HG02943 (cell line): Measurements from ENCODE around the gene CPSF3.
"Not testable (repeated sequence)": the region's sequence is repeated elsewhere in the genome, so short reads cannot be mapped to it uniquely, and the experiment has no call there.

Experiments
- ATAC-seq: cut with Tn5 transposase; IDR thresholded peaks from one replicate; pipeline ENCODE4 v1.9.1; 2021; ENCODE audit warnings: mild to moderate bottlenecking, low read depth, moderate library complexity; ENCODE audit not compliant: unreplicated experiment

CPSF3 gene

GRCh38 chr2:9392898-9393765, 30.3 kb upstream of the CPSF3 start:
- no peak for ATAC-seq

GRCh38 chr2:9394816-9395215, 28.6 kb upstream of the CPSF3 start:
- no peak for ATAC-seq

- ATAC-seq, result no peak
These were observed 26.3 kb upstream of the CPSF3 start for GRCh38 chr2:9397201-9397600.

- not testable (repeated sequence) for ATAC-seq
These were observed 25.2 kb upstream of the CPSF3 start for GRCh38 chr2:9398251-9398650.

DNA sequence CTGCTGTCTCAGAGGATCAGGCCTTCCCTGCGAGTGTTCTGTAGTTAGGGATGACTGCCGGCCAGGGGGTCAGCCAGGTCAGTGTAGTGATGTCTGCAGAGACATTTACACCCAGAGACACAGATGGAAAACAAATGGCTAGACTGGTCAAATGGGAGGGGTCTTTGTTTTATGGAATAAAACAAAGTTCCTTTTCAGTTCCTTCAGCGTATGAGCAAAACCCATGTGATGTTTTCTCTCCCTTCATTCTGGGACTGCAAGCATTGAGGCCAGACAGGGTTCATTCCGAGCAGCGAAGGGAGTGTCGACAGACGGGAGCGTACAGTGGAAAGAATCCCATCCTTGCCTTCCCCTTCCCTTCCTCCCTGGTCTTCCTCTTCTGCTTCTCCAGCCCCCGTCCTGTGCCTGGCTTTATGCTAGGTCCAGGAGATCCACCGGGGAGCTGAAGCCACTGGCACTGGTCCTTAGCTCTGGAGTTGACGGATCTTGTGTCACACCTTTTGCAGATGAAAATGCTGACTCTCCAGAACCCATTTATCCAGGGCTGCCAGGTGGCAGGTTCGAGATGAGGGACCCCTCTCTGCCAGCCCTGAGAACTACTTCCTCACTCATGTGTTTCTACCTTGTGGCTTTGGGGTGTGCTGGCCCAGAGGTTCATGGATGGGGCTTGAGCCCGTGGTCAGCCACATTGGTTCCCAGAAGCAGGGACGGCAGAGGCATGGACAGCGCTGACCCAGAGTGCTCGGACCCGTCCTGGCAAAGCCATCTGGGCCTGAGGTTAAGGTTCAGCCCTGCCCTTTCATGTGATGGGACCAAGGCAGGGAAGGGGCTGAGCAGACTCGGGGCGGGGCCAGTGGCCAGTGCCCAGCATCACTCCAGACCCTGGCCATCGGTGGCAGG, 24.3 kb upstream of the CPSF3 start:
- no peak for ATAC-seq

GRCh38 chr2:9400268-9401058, 23.0 kb upstream of the CPSF3 start:
- no peak for ATAC-seq

- ATAC-seq, result no peak
These were observed 22.4 kb upstream of the CPSF3 start for GRCh38 chr2:9401059-9401547.

DNA sequence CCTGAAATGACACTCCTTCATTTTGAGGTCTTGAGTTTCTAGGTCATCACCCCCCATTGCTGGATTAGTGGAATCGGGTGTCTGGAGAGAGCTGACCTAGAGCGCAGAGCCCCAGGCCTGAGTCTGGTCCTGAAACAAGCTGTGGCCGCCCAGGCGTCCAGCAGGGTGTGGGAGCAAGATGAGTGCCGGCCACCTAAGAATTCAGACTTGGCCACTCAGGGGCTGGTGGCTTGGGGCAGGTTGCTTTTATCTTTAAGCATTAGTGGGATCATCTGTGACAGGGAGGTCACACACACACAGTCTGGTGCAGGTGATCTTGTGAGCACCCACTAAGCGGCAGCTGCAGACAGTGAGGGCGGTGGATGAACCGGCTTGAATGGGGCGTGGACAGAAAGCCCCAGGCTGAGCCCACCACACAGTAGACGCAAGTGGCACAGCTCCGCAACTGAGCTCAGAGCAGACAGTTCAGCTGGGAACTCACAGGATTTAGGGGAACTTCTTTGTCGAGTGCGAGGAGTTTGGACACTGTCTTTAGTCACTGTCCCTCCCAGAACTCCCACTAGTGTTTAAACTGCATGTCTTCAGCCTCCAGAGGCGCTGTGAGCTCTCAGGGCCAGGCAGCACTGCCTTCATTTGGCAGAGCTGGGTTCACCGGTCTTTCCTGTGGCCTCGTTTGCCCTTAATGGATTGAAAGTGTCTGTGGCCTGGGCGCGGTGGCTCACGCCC, 21.6 kb upstream of the CPSF3 start:
- no peak for ATAC-seq

DNA sequence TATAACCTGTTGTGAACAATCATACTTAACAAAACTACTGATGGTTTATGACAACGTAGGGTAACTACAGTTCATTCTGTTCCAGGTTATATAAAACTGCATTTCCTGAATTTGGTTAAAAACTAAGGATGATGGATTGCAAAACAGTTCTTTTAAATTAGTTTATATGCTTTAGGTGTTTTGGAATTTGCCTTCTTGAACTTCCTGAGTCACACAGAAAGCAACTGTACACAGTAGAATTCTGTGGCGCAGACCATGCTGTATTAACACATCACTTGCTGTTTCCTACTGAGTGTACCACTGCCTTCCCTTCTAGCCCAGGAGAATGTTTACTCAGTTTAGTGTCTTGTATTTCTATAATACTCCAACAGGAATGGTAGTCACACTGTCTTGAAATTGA, 19.5 kb upstream of the CPSF3 start:
- ATAC-seq, result no peak

DNA sequence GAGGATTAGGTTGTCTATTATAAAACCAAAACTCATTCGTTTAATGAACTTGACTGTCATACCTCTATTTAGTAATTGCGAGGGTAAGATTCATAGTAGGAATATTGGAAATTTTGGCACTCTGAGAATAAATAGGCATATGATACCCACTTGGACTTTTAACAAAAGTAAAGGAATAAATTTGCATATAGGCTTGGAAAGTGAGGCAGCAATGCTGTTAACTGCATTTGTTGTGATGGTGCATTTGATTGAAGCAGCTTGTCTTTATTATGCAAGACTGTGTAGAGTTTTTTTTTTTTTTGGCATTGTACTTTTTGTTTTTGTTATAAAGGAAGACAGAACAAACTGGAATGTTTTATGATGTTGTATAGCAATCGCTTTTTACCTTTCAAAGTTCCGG, 19.0 kb upstream of the CPSF3 start:
- no peak for ATAC-seq

DNA sequence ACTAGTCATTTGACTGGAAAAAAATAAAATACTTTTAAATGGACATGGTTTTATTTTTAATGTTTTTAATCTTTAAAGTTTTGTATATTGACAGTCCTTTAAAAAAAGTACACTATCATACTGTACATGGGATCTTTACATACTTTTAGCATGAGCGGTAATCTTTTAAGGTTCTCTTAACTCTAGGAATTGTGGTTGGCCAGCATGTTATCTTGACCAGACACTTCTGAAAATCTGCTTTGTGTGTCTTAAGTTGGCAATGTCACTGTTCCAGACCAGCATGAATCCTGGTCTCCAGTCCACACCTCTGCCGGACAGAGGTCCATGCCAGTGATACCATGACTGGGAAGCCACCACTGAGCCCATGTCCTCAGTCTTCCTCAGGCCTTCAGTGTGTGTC, 17.8 kb upstream of the CPSF3 start:
- ATAC-seq, result no peak

DNA sequence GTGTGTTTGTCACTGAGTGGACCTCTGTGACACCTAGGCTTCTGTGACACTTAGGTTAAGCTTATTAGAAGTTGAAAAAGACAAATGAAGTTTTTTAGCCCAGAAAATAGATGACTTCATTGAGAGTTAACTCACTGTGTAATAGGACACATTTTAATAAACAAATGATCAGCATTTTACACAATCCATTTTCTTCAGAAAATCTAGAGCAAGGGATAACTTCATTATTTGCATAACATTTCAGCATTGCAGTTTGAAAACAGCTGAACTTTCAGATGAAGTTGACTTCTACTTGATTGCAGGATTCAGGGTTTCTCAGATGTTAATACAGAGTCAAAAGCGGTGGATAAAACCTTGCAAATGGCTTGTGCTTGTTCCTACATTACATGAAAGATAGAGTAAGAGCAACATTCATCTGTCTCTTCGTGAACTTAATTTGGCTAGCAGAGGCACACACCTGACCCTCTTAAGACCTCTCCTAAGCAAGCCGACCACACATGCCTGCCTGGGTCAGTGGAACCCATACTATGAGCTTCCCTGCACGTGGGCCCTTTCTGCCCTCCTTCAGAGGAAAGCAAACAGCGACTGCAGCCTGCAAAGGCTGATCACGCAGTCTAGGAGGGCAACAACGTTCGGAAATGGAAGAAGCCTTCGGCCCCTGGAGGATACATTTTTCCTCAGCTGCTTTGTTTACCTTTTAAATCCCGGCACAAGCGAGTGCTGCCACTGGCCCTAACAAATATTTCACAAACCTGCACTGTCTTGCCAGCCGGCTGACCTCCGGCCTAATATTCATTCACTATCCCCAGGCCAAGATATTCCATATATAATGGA, 16.7 kb upstream of the CPSF3 start:
- ATAC-seq, result no peak

GRCh38 chr2:9407363-9407811, 16.1 kb upstream of the CPSF3 start:
- no peak for ATAC-seq

DNA sequence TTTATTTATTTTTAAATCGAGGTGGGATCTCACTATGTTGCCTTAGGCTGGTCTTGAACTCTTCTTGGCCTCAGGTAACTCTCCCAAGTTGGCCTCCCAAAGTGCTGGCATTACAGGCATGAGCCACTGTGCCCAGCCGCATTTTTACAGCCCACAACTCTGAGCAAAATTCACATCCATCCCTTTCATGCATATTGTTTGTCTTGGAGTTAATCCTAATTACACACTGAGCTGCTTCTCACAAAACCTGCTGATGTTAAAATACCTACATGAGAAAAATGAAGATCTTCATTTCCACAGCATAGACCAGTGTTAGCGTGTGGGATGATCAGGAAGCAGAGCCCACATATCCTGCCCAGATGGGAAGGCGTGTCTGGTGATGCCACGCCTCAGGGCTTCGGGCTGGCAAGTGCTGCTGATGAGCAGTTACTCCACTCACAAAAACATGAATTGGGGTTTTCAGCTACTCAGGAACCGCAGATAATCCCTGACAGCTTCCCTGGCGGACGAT, 14.8 kb upstream of the CPSF3 start:
- ATAC-seq, result no peak

- no peak for ATAC-seq
These were observed 13.3 kb upstream of the CPSF3 start for GRCh38 chr2:9410108-9410507.

DNA sequence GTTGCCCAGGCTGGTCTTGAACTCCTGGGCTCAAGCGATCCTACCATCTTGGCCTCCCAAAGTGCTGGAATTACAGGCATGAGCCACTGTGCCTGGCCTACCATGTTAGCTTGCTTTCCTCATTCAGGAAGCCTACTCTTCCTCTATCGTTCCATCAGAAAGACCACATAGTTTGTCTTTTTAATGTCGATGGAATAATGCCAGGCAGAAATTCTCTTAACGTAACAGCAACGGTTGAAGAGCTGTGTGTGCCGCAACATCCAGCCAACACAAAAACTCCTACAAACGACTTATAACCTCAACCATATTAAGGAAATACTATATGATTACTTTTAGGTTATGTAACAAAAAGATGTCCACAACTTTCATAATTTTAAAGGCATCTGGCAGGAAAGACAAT, 10.7 kb upstream of the CPSF3 start:
- ATAC-seq, result no peak

GRCh38 chr2:9415516-9416169, 7.8 kb upstream of the CPSF3 start:
- ATAC-seq, result no peak

DNA sequence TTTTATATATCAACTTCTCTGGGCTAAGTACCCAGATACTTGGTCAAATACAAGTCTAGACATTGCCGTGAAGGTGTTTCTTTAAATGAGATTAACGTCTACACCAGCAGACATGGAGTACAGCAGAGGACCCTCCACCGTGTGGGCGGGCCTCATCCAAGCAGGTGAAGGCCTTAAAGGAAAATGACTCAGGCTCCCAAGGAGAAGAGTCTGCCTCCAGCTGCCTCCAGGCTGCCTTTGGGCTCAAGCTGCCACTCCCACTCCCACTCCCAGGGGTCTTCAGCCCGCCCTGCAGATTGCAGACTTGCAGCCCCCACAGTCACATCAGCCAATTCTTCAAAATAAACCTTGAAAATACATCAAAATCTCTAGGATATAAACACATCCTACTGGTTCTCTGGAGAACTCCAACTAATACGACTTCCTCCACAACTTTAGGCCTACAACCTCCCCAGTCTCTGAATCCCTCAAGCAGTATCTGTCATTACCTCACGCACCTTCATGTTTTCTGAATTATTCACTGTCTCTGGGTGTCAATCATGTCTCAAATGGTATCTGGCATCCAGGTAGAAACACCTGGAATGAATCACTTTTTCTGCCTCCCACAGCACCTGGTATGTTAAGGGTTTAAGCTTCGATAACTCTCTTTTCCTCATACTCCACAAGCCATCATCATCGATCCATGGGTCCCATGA, 7.0 kb upstream of the CPSF3 start:
- ATAC-seq, result no peak
